OCI-LY7 (cell line): Measurements from ENCODE around the gene DUSP9. TPM values are rescaled to one million over a fixed set of nuclear protein-coding genes. Genes with fewer than 3 reads are reported as not detected.

Experiments
- BruUV-seq: library from RNA; stranded (reverse); fragments of 400-500 nt; replicated peaks from 2 replicates; lab custom pipeline; 2021; lab: Mats Ljungman, UMichigan
- CTCF ChIA-PET: fragments of 300-600 bp; sonication (Branson Sonifier 250); formaldehyde crosslinking; loops from one replicate; lab custom pipeline; 2022; ENCODE audit warnings: antibody characterized with exemption; ENCODE audit not compliant: unreplicated experiment; lab: Charles Lee
- POLR2A ChIA-PET: fragments of 300-600 bp; sonication (Branson Sonifier 250); formaldehyde crosslinking; loops from one replicate; lab custom pipeline; 2022; ENCODE audit warnings: antibody characterized with exemption; lab: Charles Lee
- DNase-seq: peaks from one replicate; pipeline ENCODE4 v3.0.0-alpha.2; 2015; ENCODE audit warnings: low spot score
- H2AFZ ChIP-seq: fragments of 200-600 bp; sonication (generic), shearing (Covaris generic); 2 replicates; pipeline ENCODE4 v1.6.1; 2014; ENCODE audit warnings: mild to moderate bottlenecking, antibody characterized with exemption, low read length, moderate library complexity
- H3K27ac ChIP-seq: fragments of 200-600 bp; sonication (generic); 2 replicates; pipeline ENCODE4 v1.5.1; 2014; ENCODE audit warnings: mixed run types, low read depth, mild to moderate bottlenecking, moderate library complexity, low read length, inconsistent platforms; ENCODE audit not compliant: poor library complexity, severe bottlenecking
- H3K36me3 ChIP-seq: fragments of 200-600 bp; sonication (generic); 2 replicates; pipeline ENCODE4 v1.6.1; 2014; ENCODE audit warnings: mild to moderate bottlenecking, antibody characterized with exemption, low read length, moderate library complexity, mixed read lengths; ENCODE audit not compliant: insufficient read depth
- H3K4me1 ChIP-seq: fragments of 200-600 bp; sonication (generic); 2 replicates; pipeline ENCODE4 v1.5.1; 2014; ENCODE audit warnings: mild to moderate bottlenecking, low read length; ENCODE audit not compliant: insufficient read depth, poor library complexity, severe bottlenecking
- H3K4me2 ChIP-seq: fragments of 200-600 bp; sonication (generic); 2 replicates; pipeline ENCODE4 v1.6.1; 2014; ENCODE audit warnings: mild to moderate bottlenecking, low read length
- H3K4me3 ChIP-seq: fragments of 200-600 bp; sonication (generic); 2 replicates; pipeline ENCODE4 v1.5.1; 2014; ENCODE audit warnings: mild to moderate bottlenecking, low read depth, low read length; ENCODE audit not compliant: poor library complexity, severe bottlenecking
- H3K79me2 ChIP-seq: fragments of 200-600 bp; sonication (generic); 2 replicates; pipeline ENCODE4 v1.6.1; 2016; ENCODE audit warnings: low read depth, mild to moderate bottlenecking, low read length, moderate library complexity, mixed read lengths; ENCODE audit not compliant: insufficient read depth
- H3K9me2 ChIP-seq: fragments of 200-600 bp; sonication (generic); 2 replicates; pipeline ENCODE4 v1.6.1; 2016; ENCODE audit warnings: mild to moderate bottlenecking, low read length, mixed read lengths; ENCODE audit not compliant: insufficient read depth
- H3K9me3 ChIP-seq: fragments of 200-600 bp; sonication (generic); 2 replicates; pipeline ENCODE4 v1.6.1; 2014; ENCODE audit warnings: mild to moderate bottlenecking, mixed run types, low read length, mixed read lengths
- H4K20me1 ChIP-seq: fragments of 200-600 bp; sonication (generic); 2 replicates; pipeline ENCODE4 v1.6.1; 2014; ENCODE audit warnings: mild to moderate bottlenecking, antibody characterized with exemption, low read length, moderate library complexity, mixed read lengths; ENCODE audit not compliant: insufficient read depth
- EZH2phosphoT487 ChIP-seq: fragments of 200-600 bp; sonication (generic); IDR thresholded peaks from 2 replicates; pipeline ENCODE4 v1.6.1; 2018; ENCODE audit warnings: low read depth, borderline replicate concordance, mild to moderate bottlenecking, mixed run types, antibody characterized with exemption, low read length, moderate library complexity, mixed read lengths
- intact Hi-C: fragments of 100-400 bp; cut with micrococcal nuclease; formaldehyde crosslinking; loops from one replicate; pipeline ENCODE4 v1.10.0; 2022; ENCODE audit not compliant: unreplicated experiment
- total RNA-seq, 2 experiments: library from RNA; depleted of rRNA in 1 of 2; stranded (reverse); fragments of >200 nt in 1 of 2; shearing (Covaris generic) in 1 of 2; gene quantifications; 2 replicates each; pipeline ENCODE4 v1.2.3, GENCODE V29; 2014 to 2022
- TF ChIP-seq, protein P1 (sequence below): fragments of 200-600 bp; sonication (generic); conservative IDR thresholded peaks from 2 replicates; pipeline ENCODE4 v1.5.1; 2014; ENCODE audit warnings: mild to moderate bottlenecking, antibody characterized with exemption, low read length, moderate library complexity, mixed read lengths

DUSP9 gene
- total RNA-seq, 2 experiments from 2014 or later = not detected

DNA sequence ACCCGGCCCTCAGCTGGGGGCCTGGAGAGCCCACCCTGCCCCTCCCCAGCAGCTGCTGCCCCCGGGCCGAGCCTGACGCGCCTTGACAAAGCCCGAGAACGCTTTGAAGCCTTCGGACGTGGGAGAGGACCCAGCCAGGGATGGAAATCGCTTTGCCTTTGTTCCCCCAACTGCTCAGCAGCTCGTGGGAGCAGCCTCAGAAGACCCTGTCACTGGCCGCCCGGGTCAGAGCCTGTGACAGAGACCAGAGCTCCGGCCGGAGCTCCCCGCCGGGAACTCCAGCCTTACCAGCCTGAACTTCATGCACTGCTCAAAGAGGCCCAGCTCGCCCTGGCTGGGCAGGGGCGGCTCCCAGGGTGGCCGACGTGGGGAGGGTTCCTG is 38.1 kb downstream of the DUSP9 start:
- Histone ChIP-seq H3K9me3 (no peaks in the 10 kb centered on the region), H3K4me1 (no peaks in the 10 kb centered on the region), H3K36me3 (no peaks in the 10 kb centered on the region), H3K79me2 (no peaks in the 10 kb centered on the region), H3K9me2 (no peaks in the 10 kb centered on the region), H3K4me2 (no peak overlapping the region), H3K27ac (no peak overlapping the region), H3K4me3 (no peak overlapping the region), H2AFZ (no peak overlapping the region), H4K20me1 (no peaks in the 10 kb centered on the region)
- no peak for DNase-seq
- ChIA-PET CTCF (no interaction called here), POLR2A (no interaction called here)
- intact Hi-C loops = loop anchor here (10.0 kb wide), 1 partner anchor 80 kb away; the partner anchor contains the start of gene PLXNB3
- no TSS peak for BruUV-seq
- no peak for TF ChIP-seq EZH2phosphoT487
- TF ChIP-seq, protein P1, sequence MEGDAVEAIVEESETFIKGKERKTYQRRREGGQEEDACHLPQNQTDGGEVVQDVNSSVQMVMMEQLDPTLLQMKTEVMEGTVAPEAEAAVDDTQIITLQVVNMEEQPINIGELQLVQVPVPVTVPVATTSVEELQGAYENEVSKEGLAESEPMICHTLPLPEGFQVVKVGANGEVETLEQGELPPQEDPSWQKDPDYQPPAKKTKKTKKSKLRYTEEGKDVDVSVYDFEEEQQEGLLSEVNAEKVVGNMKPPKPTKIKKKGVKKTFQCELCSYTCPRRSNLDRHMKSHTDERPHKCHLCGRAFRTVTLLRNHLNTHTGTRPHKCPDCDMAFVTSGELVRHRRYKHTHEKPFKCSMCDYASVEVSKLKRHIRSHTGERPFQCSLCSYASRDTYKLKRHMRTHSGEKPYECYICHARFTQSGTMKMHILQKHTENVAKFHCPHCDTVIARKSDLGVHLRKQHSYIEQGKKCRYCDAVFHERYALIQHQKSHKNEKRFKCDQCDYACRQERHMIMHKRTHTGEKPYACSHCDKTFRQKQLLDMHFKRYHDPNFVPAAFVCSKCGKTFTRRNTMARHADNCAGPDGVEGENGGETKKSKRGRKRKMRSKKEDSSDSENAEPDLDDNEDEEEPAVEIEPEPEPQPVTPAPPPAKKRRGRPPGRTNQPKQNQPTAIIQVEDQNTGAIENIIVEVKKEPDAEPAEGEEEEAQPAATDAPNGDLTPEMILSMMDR = no peak

DNA sequence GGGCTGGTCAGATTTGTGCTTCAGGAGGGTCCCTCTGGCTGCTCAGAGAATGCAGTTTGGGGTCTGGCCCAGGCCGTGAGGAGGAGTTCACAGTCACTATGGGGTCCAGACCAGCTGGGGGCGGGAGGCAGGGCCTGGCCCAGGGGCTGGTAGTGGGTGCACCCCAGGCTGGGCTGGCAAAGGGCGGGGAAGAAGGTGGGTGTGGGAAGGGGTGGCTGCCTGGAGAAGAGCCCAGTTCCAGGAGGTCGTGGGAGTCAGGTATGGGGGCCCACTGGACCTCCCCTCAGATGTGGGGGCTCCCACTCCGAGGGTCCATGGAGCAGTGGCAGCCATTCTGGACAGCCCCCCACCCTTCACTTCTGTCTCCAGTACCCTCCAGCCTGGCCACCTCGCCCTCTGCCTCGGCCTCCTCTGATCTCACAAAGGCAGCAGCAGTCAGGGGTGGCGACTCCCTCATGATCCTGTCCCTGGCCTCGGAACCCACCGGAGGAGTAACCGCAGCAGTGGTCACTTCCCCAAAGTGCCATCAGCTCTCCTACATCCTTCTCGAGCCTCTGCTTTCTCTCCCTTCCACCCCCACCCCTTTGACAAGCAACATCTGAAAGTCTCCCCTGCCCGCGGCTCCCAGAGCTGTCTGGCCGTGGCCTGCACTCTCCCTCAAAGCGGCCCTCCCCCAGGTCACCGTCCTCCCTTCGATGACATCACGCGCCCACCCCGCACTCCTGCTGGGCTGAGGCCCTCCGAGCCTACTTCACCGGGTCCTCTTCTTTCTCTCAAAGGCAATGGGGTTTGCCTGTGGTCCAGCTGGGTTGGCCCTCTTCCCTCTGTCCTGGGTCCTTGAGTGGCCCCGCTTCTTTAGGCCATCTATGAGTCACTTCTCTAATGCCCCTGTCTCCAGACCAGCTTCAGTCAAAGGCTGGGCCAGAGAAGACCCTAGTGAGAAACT is 39.0 kb downstream of the DUSP9 start:
- no peaks in the 10 kb centered on the region for H3K4me1 ChIP-seq
- no peak overlapping the region for H2AFZ ChIP-seq
- intact Hi-C loops = loop anchor here (10.0 kb wide), 1 partner anchor 79 kb away; the partner anchor contains the start of gene PLXNB3
- no peak overlapping the region for H3K4me3 ChIP-seq
- DNase-seq = no peak
- H3K9me3 ChIP-seq = no peaks in the 10 kb centered on the region
- H3K4me2 ChIP-seq = no peak overlapping the region
- no peak overlapping the region for H3K27ac ChIP-seq
- TF ChIP-seq EZH2phosphoT487 = no peak
- TF ChIP-seq, protein P1 = no peak
- no peaks in the 10 kb centered on the region for H3K36me3 ChIP-seq
- CTCF ChIA-PET = interaction anchor here (0.6 kb wide), 1 partner anchor 97 kb away, joined by 3 read pairs; no protein-coding TSS in a partner anchor
- H3K9me2 ChIP-seq = no peaks in the 10 kb centered on the region
- no peaks in the 10 kb centered on the region for H3K79me2 ChIP-seq
- POLR2A ChIA-PET = no interaction called here
- BruUV-seq = no TSS peak
- H4K20me1 ChIP-seq = no peaks in the 10 kb centered on the region

- no peak overlapping the region for H3K4me3 ChIP-seq
- no peaks in the 10 kb centered on the region for H3K79me2 ChIP-seq
- no TSS peak for BruUV-seq
- H3K9me2 ChIP-seq = no peaks in the 10 kb centered on the region
- no peaks in the 10 kb centered on the region for H3K36me3 ChIP-seq
- no peak for DNase-seq
- intact Hi-C loops = loop anchor here (10.0 kb wide), 1 partner anchor 78 kb away; the partner anchor contains the start of gene PLXNB3
- POLR2A ChIA-PET = no interaction called here
- CTCF ChIA-PET = no interaction called here
- H2AFZ ChIP-seq = no peak overlapping the region
- H3K4me2 ChIP-seq = no peak overlapping the region
- no peaks in the 10 kb centered on the region for H4K20me1 ChIP-seq
- no peak overlapping the region for H3K27ac ChIP-seq
- TF ChIP-seq, protein P1 = no peak
- no peak for TF ChIP-seq EZH2phosphoT487
- no peaks in the 10 kb centered on the region for H3K9me3 ChIP-seq
- no peaks in the 10 kb centered on the region for H3K4me1 ChIP-seq
These were observed 39.7 kb downstream of the DUSP9 start for GRCh38 chrX:153686711-153687110.
